Left lobe of liver (tissue), 2 donors: ENCODE measurements around the gene CLCN7. TPM values are rescaled to one million over a fixed set of nuclear protein-coding genes. Genes with fewer than 3 reads are reported as not detected.

Source experiments
- ATAC-seq: fragments of 200-7000 bp; cut with Tn5 transposase; one replicate; pipeline ENCODE4 v1.9.1; 2020; ENCODE audit warnings: mild to moderate bottlenecking, moderate library complexity
- DNase-seq: peaks from one replicate; pipeline ENCODE4 v3.0.0-alpha.2; 2020; ENCODE audit warnings: low spot score
- total RNA-seq: library from RNA; stranded (reverse); gene quantifications from one replicate; pipeline ENCODE4 v1.2.1, GENCODE V29; 2021
- donor health status: DM: no; HTN: no; CAD: no; lungs with moderate emphysema.
- donor health status: DM: no; HTN: yes; CAD: no.

The CLCN7 gene
- 51.9 TPM for total RNA-seq

- DNase-seq, result peak; percentile 94
- peak; percentile 91 for ATAC-seq
These were observed at the start of gene CLCN7 for GRCh38 chr16:1474796-1475551. TSS of gene CLCN7 (minus strand) at chr16:1475028. CDS start at chr16:1474974, 54 bp downstream.

GRCh38 chr16:1524366-1524765 is 49.5 kb upstream of the CLCN7 start:
- no peak for ATAC-seq
- no peak for DNase-seq

GRCh38 chr16:1523581-1524245 is 48.9 kb upstream of the CLCN7 start:
- DNase-seq (no peak), ATAC-seq (no peak)

- ATAC-seq (no peak), DNase-seq (no peak)
These were observed 45.6 kb upstream of the CLCN7 start for GRCh38 chr16:1520461-1520860.

GRCh38 chr16:1519831-1520230 is 45.0 kb upstream of the CLCN7 start:
- DNase-seq, result no peak

GRCh38 chr16:1518626-1519135 is 43.9 kb upstream of the CLCN7 start:
- DNase-seq (no peak), ATAC-seq (peak; percentile 11)

More at GRCh38 chr16:1519831-1520230, 45.0 kb upstream of the CLCN7 start:
- no peak for ATAC-seq

GRCh38 chr16:1514507-1514906 is 39.7 kb upstream of the CLCN7 start:
- ATAC-seq (no peak), DNase-seq (no peak)

- DNase-seq, result no peak
- peak; percentile 56 for ATAC-seq
These were observed 37.9 kb upstream of the CLCN7 start for GRCh38 chr16:1512774-1513173.

GRCh38 chr16:1511662-1512569 is 37.1 kb upstream of the CLCN7 start:
- ATAC-seq, result peak; percentile 15
- no peak for DNase-seq

- ATAC-seq, result no peak
- DNase-seq, result no peak
These were observed 36.1 kb upstream of the CLCN7 start for GRCh38 chr16:1510941-1511351.

GRCh38 chr16:1510272-1510671 is 35.4 kb upstream of the CLCN7 start:
- ATAC-seq (no peak), DNase-seq (no peak)

- no peak for DNase-seq
- peak; percentile 41 for ATAC-seq
These were observed 34.7 kb upstream of the CLCN7 start for GRCh38 chr16:1509307-1510221.

- no peak for DNase-seq
- no peak for ATAC-seq
These were observed 33.8 kb upstream of the CLCN7 start for GRCh38 chr16:1508494-1509187.

GRCh38 chr16:1506494-1507213 is 31.8 kb upstream of the CLCN7 start:
- ATAC-seq, result peak; percentile 32
- no peak for DNase-seq

GRCh38 chr16:1505912-1506311 is 31.1 kb upstream of the CLCN7 start:
- DNase-seq, result no peak

GRCh38 chr16:1505073-1505844 is 30.4 kb upstream of the CLCN7 start:
- ATAC-seq, result no peak
- DNase-seq, result no peak

More at GRCh38 chr16:1505912-1506311, 31.1 kb upstream of the CLCN7 start:
- ATAC-seq, result no peak

- no peak for DNase-seq
- no peak for ATAC-seq
These were observed 28.5 kb upstream of the CLCN7 start for GRCh38 chr16:1503110-1503955.
